Measurements from ENCODE around the gene ZBTB1.
"Not testable (repeated sequence)": the region's sequence is repeated elsewhere in the genome, so short reads cannot be mapped to it uniquely, and the experiment has no call there.

Gene ZBTB1

GRCh38 chr14:64496764-64497163 is 7.8 kb upstream of the ZBTB1 start:
- DNase-seq (ENCODE audit: low spot score): no peak

DNA sequence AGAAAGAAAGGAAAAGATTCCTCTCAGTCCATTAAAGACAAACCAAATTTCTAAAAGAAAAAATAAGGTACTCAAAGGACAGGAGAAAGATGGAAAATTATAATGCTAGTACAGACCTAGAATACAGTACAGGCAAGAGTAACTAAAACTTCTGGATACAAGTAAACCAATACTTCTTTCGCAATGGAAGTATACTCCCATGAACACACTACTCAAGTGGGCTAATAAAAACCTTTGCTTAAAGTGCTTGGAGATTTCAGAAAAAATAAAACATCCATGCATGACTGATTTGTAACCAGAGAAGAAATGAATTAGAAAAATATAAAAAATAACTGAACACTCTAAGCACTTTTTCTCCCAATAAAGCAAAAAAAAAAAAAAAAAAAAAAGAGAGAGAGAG is 4.5 kb upstream of the ZBTB1 start:
- no peak for DNase-seq (ENCODE audit: low spot score)

- DNase-seq (ENCODE audit: low spot score): no peak
Measured at GRCh38 chr14:64501411-64502171, 3.0 kb upstream of the ZBTB1 start.

DNA sequence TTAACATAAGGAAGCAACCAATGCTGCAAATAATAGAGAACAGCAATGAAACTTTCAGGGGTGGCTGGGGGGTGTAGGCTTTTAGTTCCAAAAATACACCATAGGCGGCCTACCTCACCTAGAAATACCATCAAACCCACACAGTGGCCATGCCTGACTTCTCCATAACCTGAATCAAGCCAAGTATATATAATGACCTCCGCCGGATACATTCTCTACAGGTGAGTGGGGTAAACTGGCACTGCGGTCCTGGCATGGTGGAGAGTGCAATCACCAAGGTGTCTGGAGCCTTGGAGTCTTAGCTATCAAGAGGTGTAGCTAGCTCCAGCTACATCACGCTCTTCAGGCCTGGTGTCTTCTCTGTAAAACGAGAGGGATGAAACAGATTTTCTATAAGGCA is 2.1 kb upstream of the ZBTB1 start:
- no peak for DNase-seq (ENCODE audit: low spot score)

DNA sequence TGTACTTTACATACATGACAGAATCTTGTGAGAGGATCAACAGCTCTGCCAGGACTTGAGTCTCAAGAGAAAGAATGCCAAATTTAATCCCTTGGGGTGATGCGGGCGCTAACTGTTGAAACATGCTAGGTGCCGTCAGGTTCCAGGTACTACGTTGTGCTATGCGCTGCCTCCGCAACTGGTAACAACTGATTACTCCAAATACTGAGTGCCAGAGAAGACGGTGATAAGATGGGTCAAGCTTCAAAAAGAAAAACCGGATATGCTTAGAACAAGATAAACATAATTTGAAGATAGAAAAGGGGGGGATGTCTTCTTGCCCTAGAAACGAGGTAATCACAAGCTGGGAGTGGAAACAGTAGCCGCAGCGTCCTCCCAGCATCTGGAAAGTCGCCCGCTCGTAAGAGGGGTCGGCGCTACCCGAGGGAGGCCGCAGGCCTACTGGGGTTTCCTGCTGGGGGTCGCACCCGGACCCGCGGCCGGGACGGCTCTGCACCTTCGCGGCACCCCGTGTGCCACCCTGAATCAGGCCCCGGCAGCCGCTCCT is 1.6 kb upstream of the ZBTB1 start:
- no peak for DNase-seq (ENCODE audit: low spot score)

GRCh38 chr14:64503434-64504309 is 898 bp upstream of the ZBTB1 start, which contains the start of gene ZBTB25:
TSS of gene ZBTB25 (minus strand) at chr14:64503838. CDS start at chr14:64490533, 13,305 bp downstream.
- DNase-seq (ENCODE audit: low spot score): peak; percentile 93

GRCh38 chr14:64504897-64505794 is 576 bp downstream of the ZBTB1 start:
- peak; percentile 86 for DNase-seq (ENCODE audit: low spot score)

GRCh38 chr14:64506721-64507120 is 2.2 kb downstream of the ZBTB1 start:
- no peak for DNase-seq (ENCODE audit: low spot score)

DNA sequence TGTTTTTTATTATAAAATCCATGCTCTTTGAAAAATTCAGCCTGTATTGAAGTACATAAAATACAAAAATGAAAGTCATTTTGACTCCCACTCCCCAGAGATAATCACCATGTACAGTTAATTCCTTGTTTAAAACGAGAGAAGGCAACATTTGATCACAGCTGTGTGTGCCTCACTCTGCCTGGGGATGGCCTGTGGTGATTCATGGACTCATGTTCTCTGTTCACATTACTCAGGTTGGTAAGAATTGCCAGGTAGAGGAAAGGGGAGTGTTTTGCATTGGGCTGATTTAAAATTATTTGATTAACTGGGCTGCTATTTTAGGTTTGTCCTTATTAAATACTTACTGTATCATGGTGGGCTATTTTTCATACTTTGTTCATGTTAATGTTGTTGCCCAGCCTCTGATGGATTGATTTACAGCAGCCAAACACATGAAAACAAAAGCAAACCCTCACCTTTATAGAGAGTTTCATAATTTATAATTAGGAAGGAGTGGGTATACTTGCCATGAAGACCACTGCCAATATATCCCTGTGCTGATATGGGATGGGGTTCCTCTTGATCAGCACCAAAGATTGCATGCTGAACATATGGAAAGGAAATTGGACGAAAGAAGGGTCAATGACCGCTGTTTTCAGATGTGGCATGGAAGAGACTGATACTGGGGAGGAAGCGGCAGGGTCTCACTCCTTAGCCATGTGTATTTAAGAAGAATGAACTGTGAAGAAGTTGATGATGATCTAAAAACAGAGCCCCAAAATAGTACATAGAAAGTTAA is 3.0 kb downstream of the ZBTB1 start:
- no peak for DNase-seq (ENCODE audit: low spot score)

DNA sequence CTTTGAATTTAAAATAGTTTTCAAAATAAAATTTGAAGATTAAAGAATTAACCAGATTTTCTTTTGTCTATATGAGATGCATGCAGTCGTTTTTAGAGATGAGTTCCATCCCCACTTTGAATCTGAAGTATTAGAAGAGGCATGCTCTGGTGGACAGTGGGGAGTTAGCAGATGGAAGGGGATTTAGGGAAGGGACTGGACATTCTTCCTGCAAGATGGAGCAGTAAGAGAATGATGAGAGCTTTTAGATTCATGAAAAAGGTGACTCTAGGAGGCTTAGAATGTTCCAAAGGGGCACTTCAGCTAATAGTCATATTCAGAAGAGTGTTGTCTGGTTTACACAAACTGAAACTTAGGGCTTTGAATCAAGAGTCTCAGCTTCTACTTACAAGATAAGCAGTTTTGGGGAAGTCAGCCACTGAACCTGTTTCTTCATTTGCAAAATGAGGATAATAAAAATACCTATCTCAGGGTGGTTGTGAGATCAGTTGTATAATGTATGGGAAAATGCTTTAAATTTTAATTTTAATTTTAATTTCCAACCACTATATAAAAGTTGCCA is 3.7 kb downstream of the ZBTB1 start:
- no peak for DNase-seq (ENCODE audit: low spot score)

GRCh38 chr14:64509036-64509435 is 4.5 kb downstream of the ZBTB1 start:
- no peak for DNase-seq (ENCODE audit: low spot score)

- peak; percentile 58 for DNase-seq (ENCODE audit: low spot score)
Measured at GRCh38 chr14:64510825-64511671, 6.5 kb downstream of the ZBTB1 start.

GRCh38 chr14:64513271-64513670 is 8.7 kb downstream of the ZBTB1 start:
- DNase-seq (ENCODE audit: low spot score): no peak

GRCh38 chr14:64515053-64515452 is 10.5 kb downstream of the ZBTB1 start:
- no peak for DNase-seq (ENCODE audit: low spot score)

DNA sequence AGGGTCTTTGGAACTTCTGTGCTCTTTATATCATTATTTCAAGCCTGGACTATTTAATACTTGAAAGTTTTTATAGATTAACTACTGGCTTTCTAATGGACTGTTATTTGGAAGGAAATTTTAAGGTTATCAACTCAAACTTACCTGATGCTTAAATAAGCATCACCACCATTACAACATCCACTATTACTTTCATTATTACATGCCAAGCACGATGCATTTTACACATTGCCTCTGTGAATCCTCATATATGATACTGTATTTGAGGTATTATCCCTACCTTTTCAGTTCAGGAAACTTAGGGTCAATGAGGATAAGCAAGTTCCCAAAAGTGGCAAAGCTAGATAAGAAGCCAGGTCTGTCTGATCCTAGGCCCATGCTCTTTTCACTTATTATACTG is 12.4 kb downstream of the ZBTB1 start:
- DNase-seq (ENCODE audit: low spot score): no peak

DNA sequence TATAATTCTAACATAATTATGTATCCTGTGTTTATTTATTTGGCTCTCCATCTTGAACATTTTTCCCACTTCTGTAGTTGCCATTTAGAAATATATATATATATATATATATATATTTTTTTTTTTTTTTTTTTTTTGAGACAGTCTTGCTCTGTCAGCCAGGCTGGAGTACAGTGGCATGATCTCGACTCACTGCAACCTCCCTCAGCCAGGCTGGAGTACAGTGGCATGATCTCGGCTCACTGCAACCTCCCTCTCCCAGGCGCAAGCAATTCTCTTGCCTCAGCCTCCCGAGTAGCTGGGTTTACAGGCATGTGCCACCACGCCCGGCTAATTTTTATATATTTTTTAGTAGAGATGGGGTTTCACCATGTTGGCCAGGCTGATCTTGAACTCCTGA is 13.1 kb downstream of the ZBTB1 start:
- DNase-seq (ENCODE audit: low spot score): not testable (repeated sequence)

GRCh38 chr14:64518229-64518628 is 13.7 kb downstream of the ZBTB1 start:
- no peak for DNase-seq (ENCODE audit: low spot score)

DNA sequence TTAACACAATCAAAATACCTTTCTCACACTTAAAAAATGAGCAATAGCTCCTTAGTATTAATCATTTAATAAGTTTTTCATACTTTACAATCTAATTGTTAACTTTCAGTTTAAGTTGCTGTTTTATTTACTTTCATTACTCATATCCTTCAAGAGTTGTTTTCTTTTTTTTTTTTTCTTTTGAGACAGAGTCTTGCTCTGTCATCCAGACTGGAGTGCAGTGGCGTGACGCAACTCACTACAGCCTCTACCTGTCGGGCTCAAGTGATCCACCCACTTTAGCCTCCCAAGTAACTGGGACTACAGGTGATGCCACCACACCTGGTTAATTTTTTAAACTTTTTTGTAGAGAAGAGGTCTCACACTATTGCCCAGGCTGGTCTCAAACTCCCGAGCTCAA is 16.1 kb downstream of the ZBTB1 start:
- no peak for DNase-seq (ENCODE audit: low spot score)

DNA sequence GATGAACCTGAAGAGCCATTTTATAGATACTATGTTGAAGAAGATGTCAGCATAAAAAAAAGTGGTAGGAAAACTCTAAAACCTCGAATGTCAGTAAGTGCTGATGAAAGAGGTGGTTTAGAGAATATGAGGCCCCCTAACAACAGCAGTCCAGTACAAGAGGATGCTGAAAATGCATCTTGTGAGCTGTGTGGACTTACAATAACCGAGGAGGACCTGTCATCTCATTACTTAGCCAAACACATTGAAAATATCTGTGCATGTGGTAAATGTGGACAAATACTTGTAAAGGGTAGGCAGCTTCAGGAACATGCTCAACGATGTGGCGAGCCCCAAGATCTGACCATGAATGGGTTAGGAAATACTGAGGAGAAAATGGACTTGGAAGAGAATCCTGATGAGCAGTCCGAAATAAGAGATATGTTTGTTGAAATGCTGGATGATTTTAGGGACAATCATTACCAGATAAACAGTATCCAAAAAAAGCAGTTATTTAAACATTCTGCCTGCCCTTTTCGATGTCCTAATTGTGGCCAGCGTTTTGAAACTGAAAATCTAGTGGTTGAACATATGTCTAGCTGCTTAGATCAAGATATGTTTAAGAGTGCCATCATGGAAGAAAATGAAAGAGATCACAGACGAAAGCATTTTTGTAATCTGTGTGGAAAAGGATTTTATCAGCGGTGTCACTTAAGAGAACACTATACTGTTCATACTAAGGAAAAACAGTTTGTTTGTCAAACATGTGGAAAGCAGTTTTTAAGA is 18.2 kb downstream of the ZBTB1 start:
- DNase-seq (ENCODE audit: low spot score): no peak

Measured in D341Med (cell line).